HS-5 (cell line): ENCODE data around the gene CBFB.
A peak's percentile ranks its signal among the peaks of the same experiment; 100 is the strongest.
"Not testable (repeated sequence)": the region's sequence is repeated elsewhere in the genome, so short reads cannot be mapped to it uniquely, and the experiment has no call there.

Experiments
- DNase-seq: peaks from one replicate; pipeline ENCODE4 v3.0.0-alpha.2; 2012; ENCODE audit warnings: low read depth

CBFB gene

DNA sequence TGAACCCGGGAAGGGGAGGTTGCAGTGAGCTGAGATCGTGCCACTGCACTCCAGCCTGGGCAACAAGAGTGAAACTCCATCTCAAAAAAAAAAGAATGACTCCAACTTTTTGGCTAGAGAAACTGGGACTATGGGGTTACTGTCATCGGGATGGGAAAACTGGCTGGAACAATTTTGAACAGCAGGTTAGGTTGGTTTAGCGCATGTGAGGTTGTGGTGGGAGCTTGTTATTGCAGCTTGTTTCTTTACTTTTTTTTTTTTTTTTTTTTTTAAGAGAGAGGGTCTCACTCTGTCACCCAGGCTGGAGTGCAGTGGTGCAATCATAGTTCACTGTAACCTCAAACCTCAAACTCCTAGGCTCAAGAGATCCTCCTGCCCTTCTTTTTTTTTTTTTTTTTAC, 12.6 kb downstream of the CBFB start:
- not testable (repeated sequence) for DNase-seq

GRCh38 chr16:67043420-67043819, 14.5 kb downstream of the CBFB start:
- DNase-seq: no peak

DNA sequence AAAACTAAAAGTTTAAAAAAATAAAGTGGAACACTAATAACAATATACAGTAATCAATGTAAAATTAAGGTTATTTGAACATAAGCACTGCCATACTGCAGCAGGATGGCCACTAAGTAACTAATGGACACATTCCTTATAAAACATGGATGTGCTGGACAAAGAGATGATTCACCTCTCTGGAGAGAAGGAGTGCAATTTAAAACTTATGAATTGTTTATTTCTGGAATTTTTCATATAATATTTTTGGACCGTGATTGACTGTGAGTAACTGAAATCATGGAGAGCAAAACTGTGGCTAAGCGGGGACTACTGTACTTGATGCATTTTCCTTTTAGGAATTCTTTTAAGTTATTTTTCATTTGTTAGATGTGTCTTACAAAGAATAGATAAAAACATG, 21.8 kb downstream of the CBFB start:
- DNase-seq: no peak

- DNase-seq: no peak
Measured at GRCh38 chr16:67052399-67052798, 23.4 kb downstream of the CBFB start.

- no peak for DNase-seq
Measured at GRCh38 chr16:67053767-67054334, 24.9 kb downstream of the CBFB start.

DNA sequence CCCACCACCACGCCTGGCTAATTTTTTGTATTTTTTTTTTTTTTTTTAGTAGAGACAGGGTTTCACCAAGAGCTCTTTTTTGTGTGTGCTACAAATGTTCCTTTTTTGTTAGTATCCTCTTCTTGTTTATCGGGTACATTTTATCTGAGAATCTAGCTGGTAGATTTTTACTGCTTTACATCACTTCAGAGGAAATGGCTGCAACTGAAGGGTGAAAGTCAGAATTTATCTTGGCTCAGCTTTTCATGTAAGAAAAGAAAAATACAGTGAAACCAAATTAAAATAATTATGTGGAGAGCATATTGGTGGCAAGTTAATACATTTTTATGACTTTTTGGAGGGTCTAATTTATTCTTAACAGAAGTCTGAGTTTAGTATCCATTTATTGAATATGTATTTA, 26.0 kb downstream of the CBFB start:
- DNase-seq: no peak

DNA sequence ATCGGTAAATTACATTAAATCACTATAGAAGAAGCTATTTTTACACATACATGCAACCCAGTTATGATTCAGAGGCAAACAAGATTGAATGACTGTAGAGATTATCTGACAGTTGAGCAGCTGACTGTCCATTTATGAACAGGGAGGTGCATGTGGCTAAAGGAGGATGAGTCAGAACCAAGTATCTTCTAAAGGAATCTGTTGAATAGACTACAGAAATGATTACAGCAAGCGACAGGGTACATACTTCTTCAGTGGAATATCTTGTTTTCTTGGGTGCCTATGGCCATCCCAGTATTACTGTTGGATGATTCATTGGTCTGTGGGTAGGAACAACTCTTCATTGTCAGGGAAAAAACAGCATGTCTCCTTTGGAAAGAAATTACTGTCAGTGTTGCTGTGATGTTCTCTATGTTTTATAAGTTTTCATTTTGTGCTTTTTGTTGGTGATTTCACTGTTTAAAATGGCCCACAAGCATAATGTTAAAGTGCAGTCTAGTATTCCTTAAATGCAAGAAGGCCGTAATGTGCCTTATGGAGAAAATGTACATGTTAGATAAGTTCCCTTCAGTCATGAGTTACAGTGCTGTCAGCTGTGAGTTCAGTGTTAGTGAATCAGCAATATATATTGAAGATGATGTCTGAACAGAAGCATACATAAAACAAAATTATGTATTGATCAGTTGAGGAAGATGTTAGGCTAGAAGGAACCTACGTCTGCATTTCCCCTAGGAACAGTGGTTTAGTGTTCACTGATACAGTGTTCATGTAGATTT, 27.0 kb downstream of the CBFB start:
- DNase-seq: peak; percentile 95

GRCh38 chr16:67063008-67063407, 34.1 kb downstream of the CBFB start:
- no peak for DNase-seq

DNA sequence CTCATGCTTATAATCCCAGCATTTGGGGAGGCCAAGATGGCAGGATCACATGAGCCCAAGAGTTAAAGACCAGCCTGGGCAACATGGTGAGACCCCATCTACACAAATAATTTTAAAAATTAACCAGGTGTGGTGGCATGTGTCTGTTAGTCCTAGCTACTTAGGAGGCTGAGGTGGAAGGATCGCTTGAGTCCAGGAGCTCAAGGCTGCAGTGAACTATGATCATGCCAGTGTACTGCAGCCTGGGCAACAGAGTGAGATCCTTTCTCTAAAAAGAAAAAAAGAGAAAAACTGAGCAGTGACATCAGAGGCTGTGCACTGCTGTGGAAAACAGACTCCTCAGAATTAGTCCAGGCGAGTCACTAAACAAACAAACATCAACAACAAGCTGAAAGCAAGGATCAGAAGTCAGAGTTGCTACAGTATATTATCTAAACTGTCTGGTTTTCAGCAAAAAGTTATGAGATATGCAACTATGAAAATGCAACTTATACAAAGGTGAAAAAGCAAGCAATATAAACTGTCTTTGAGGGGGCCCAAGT, 39.3 kb downstream of the CBFB start:
- no peak for DNase-seq

GRCh38 chr16:67071476-67072048, 42.6 kb downstream of the CBFB start:
- DNase-seq: no peak

GRCh38 chr16:67075331-67075730, 46.4 kb downstream of the CBFB start:
- no peak for DNase-seq

GRCh38 chr16:67077871-67078270, 48.9 kb downstream of the CBFB start:
- DNase-seq: no peak

GRCh38 chr16:67082100-67082499, 53.2 kb downstream of the CBFB start:
- no peak for DNase-seq

- DNase-seq: no peak
Measured at GRCh38 chr16:67082891-67083290, 53.9 kb downstream of the CBFB start.

- DNase-seq: no peak
Measured at GRCh38 chr16:67084345-67085028, 55.5 kb downstream of the CBFB start.

- no peak for DNase-seq
Measured at GRCh38 chr16:67086822-67087221, 57.9 kb downstream of the CBFB start.

DNA sequence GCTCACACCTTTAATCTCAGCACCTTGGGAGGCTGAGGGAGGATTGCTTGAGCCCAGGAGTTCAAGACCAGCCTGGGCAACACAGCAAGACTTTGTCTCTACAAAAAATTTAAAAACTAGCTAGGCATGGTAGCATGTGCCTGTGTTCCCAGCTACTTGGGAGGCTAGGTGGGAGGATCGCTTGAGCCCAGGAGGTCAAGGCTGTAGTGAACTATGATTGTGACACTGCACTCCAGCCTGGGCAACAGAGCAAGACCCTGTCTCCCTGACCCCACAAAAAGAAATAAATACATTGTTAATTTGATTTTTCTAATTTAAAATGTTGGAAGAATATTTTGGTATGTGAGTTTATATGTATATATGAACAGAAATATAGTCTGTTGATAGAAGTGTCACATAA, 58.3 kb downstream of the CBFB start:
- DNase-seq: no peak

GRCh38 chr16:67087803-67088202, 58.9 kb downstream of the CBFB start:
- DNase-seq: no peak

- DNase-seq: no peak
Measured at GRCh38 chr16:67088551-67088950, 59.6 kb downstream of the CBFB start.

GRCh38 chr16:67089101-67089500, 60.2 kb downstream of the CBFB start:
- no peak for DNase-seq

- DNase-seq: peak; percentile 77
Measured at GRCh38 chr16:67091906-67092566, 63.1 kb downstream of the CBFB start.

DNA sequence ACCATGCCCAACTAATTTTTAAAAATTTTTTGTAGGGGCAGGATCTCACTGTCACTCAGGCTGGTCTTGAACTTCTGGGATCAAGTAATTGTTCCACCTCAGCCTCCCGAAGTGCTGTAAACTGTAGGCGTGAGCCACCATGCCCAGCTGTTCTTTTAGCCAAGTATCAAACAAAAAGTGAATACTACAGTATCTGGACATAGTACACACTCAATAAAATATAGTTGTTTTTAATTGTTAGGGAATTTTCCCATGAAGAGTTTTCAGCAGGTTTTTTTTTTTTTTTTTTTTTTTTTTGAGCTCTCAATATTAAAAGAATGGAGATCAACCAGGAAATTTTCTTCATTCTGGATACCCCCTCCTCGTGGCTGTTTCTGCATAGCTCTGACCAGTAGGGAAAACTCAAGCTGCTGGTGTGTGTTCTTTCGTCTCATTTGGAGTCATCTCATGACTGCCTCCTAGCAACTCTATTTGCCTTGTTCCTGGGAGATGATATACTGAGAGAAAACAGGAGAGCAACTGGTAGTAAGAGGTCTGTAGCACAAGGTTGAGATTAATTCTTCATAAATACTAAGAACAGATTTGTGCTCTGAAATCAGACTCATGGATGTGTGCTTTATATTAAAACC, 64.3 kb downstream of the CBFB start:
- DNase-seq: no peak
